GM18861 (cell line): ENCODE results near the gene TTC28.

Source experiments
- ATAC-seq: cut with Tn5 transposase; IDR thresholded peaks from one replicate; pipeline ENCODE4 v1.9.1; 2021; ENCODE audit not compliant: unreplicated experiment

TTC28 gene

GRCh38 chr22:28029201-28029948 is 650.3 kb downstream of the TTC28 start:
- ATAC-seq: no peak

- ATAC-seq: no peak
These were observed 651.9 kb downstream of the TTC28 start for GRCh38 chr22:28027453-28028448.

GRCh38 chr22:28025866-28026575 is 653.6 kb downstream of the TTC28 start:
- ATAC-seq: no peak

- no peak for ATAC-seq
These were observed 654.3 kb downstream of the TTC28 start for GRCh38 chr22:28025333-28025732.

- ATAC-seq: no peak
These were observed 655.2 kb downstream of the TTC28 start for GRCh38 chr22:28024422-28024888.

GRCh38 chr22:28023774-28024173 is 655.9 kb downstream of the TTC28 start:
- ATAC-seq: no peak

- ATAC-seq: no peak
These were observed 656.6 kb downstream of the TTC28 start for GRCh38 chr22:28023036-28023435.

GRCh38 chr22:28021998-28022660 is 657.5 kb downstream of the TTC28 start:
- ATAC-seq: no peak

GRCh38 chr22:28021116-28021997 is 658.3 kb downstream of the TTC28 start:
- ATAC-seq: no peak

- no peak for ATAC-seq
These were observed 659.5 kb downstream of the TTC28 start for GRCh38 chr22:28019881-28020861.

- ATAC-seq: no peak
These were observed 660.3 kb downstream of the TTC28 start for GRCh38 chr22:28019360-28019759.

GRCh38 chr22:28018461-28018927 is 661.1 kb downstream of the TTC28 start:
- ATAC-seq: no peak

GRCh38 chr22:28017859-28018258 is 661.8 kb downstream of the TTC28 start:
- ATAC-seq: no peak

- no peak for ATAC-seq
These were observed 662.2 kb downstream of the TTC28 start for GRCh38 chr22:28017558-28017820.

- no peak for ATAC-seq
These were observed 662.7 kb downstream of the TTC28 start for GRCh38 chr22:28016781-28017557.

GRCh38 chr22:28015676-28016601 is 663.7 kb downstream of the TTC28 start:
- ATAC-seq: no peak

- ATAC-seq: no peak
These were observed 664.6 kb downstream of the TTC28 start for GRCh38 chr22:28015046-28015425.
